Stimulated activated naive B cell treated with anti-CD40 and anti-IgM and Interleukin-4, amounts not matched to agents 10 μg/mL and 1 μg/mL and 100 μg/mL, for 72 hours (primary cell): ENCODE results near the gene GJD2.

Experiments used
- ATAC-seq, 2 donors: fragments of 150-1000 bp; cut with Tn5 transposase; replicated peaks; 2 replicates each; pipeline ENCODE4 v1.10.0; 2021; ENCODE audit warnings: moderate library complexity in 1 of 2
- DNase-seq: peaks from one replicate; pipeline ENCODE4 v3.0.0; 2021
- H3K27ac Mint-ChIP-seq: one replicate; pipeline ENCODE4 v1.8.0; 2022; ENCODE audit warnings: mild to moderate bottlenecking, mixed read lengths
- H3K27me3 Mint-ChIP-seq, 2 donors: one replicate each; pipeline ENCODE4 v1.8.0; 2022; ENCODE audit warnings: mixed read lengths in 2 of 2
- H3K36me3 Mint-ChIP-seq, 2 donors: one replicate each; pipeline ENCODE4 v1.8.0; 2022; ENCODE audit warnings: mixed read lengths in 2 of 2, mild to moderate bottlenecking in 1 of 2
- H3K4me1 Mint-ChIP-seq, 2 donors: one replicate each; pipeline ENCODE4 v1.8.0; 2022; ENCODE audit warnings: mixed read lengths in 2 of 2, mild to moderate bottlenecking in 1 of 2
- H3K4me3 Mint-ChIP-seq, 2 donors: one replicate each; pipeline ENCODE4 v1.8.0; 2022; ENCODE audit warnings: mild to moderate bottlenecking in 2 of 2, mixed read lengths in 2 of 2, moderate library complexity in 1 of 2
- H3K9me3 Mint-ChIP-seq, 2 donors: one replicate each; pipeline ENCODE4 v1.8.0; 2022; ENCODE audit warnings: mixed read lengths in 2 of 2, mild to moderate bottlenecking in 1 of 2

Gene GJD2

GRCh38 chr15:34757262-34757661 is 2.5 kb upstream of the GJD2 start:
- H3K27ac Mint-ChIP-seq, result no peak overlapping the region
- H3K27me3 Mint-ChIP-seq, result peaks cover 58 to 62% of the 10 kb centered on the region in 2 donors
- H3K9me3 Mint-ChIP-seq, result no peaks in the 10 kb centered on the region
- DNase-seq, result no peak
- no peaks in the 10 kb centered on the region for H3K36me3 Mint-ChIP-seq
- H3K4me3 Mint-ChIP-seq, result no peak overlapping the region
- no peak for ATAC-seq
- peaks cover 4 to 5% of the 10 kb centered on the region in 2 donors for H3K4me1 Mint-ChIP-seq

GRCh38 chr15:34755419-34755773 is 598 bp upstream of the GJD2 start:
- Mint-ChIP-seq H3K9me3 (no peaks in the 10 kb centered on the region), H3K27me3 (peaks cover 62 to 69% of the 10 kb centered on the region in 2 donors), H3K4me1 (peaks cover 4 to 5% of the 10 kb centered on the region in 2 donors), H3K27ac (no peak overlapping the region), H3K36me3 (no peaks in the 10 kb centered on the region), H3K4me3 (peak overlapping the region in 1 of 2 donors; percentile 19)
- ATAC-seq (no peak), DNase-seq (no peak)

- H3K4me3 Mint-ChIP-seq, result peak overlapping the region; percentile 41 to 66
- no peak for DNase-seq
- H3K36me3 Mint-ChIP-seq, result no peaks in the 10 kb centered on the region
- H3K27me3 Mint-ChIP-seq, result peaks cover 64 to 66% of the 10 kb centered on the region in 2 donors
- no peak overlapping the region for H3K27ac Mint-ChIP-seq
- peaks cover 4 to 5% of the 10 kb centered on the region in 2 donors for H3K4me1 Mint-ChIP-seq
- no peaks in the 10 kb centered on the region for H3K9me3 Mint-ChIP-seq
- ATAC-seq, result no peak
Observed at GRCh38 chr15:34754171-34754601, 612 bp downstream of the GJD2 start.

- Mint-ChIP-seq H3K27me3 (peaks cover 58 to 74% of the 10 kb centered on the region in 2 donors), H3K36me3 (no peaks in the 10 kb centered on the region)
Observed at GRCh38 chr15:34753236-34753894, 1.4 kb downstream of the GJD2 start.

GRCh38 chr15:34749691-34750090 is 5.1 kb downstream of the GJD2 start:
- Mint-ChIP-seq H3K27me3 (peaks cover 48 to 64% of the 10 kb centered on the region in 2 donors), H3K27ac (no peak overlapping the region), H3K4me1 (peaks cover 2 to 5% of the 10 kb centered on the region in 2 donors), H3K36me3 (no peaks in the 10 kb centered on the region), H3K9me3 (no peaks in the 10 kb centered on the region), H3K4me3 (no peak overlapping the region)
- ATAC-seq, result no peak
- no peak for DNase-seq

More at GRCh38 chr15:34753236-34753894, 1.4 kb downstream of the GJD2 start:
- Mint-ChIP-seq H3K27ac (no peak overlapping the region), H3K4me1 (peaks cover 4 to 5% of the 10 kb centered on the region in 2 donors), H3K9me3 (no peaks in the 10 kb centered on the region), H3K4me3 (no peak overlapping the region)
- DNase-seq, result no peak
- no peak for ATAC-seq

GRCh38 chr15:34739346-34739745 is 15.5 kb downstream of the GJD2 start:
- no peaks in the 10 kb centered on the region for H3K36me3 Mint-ChIP-seq
- DNase-seq, result no peak
- H3K9me3 Mint-ChIP-seq, result no peaks in the 10 kb centered on the region
- no peak overlapping the region for H3K27ac Mint-ChIP-seq
- peaks cover 31 to 33% of the 10 kb centered on the region in 2 donors for H3K27me3 Mint-ChIP-seq
- no peak overlapping the region for H3K4me3 Mint-ChIP-seq
- ATAC-seq, result no peak
- no peaks in the 10 kb centered on the region for H3K4me1 Mint-ChIP-seq

GRCh38 chr15:34738002-34738401 is 16.8 kb downstream of the GJD2 start:
- H3K36me3 Mint-ChIP-seq, result no peaks in the 10 kb centered on the region
- peaks cover 26 to 35% of the 10 kb centered on the region in 2 donors for H3K27me3 Mint-ChIP-seq
- no peak for DNase-seq
- no peaks in the 10 kb centered on the region for H3K4me1 Mint-ChIP-seq
- ATAC-seq, result no peak
- no peaks in the 10 kb centered on the region for H3K9me3 Mint-ChIP-seq
- no peak overlapping the region for H3K27ac Mint-ChIP-seq
- H3K4me3 Mint-ChIP-seq, result no peak overlapping the region

GRCh38 chr15:34737477-34737876 is 17.3 kb downstream of the GJD2 start:
- ATAC-seq (no peak), DNase-seq (no peak)
- H3K27ac Mint-ChIP-seq, result no peak overlapping the region
- H3K36me3 Mint-ChIP-seq, result no peaks in the 10 kb centered on the region
- H3K27me3 Mint-ChIP-seq, result peaks cover 27 to 37% of the 10 kb centered on the region in 2 donors
- H3K9me3 Mint-ChIP-seq, result no peaks in the 10 kb centered on the region
- H3K4me1 Mint-ChIP-seq, result no peaks in the 10 kb centered on the region
- no peak overlapping the region for H3K4me3 Mint-ChIP-seq

GRCh38 chr15:34734303-34734702 is 20.5 kb downstream of the GJD2 start:
- Mint-ChIP-seq H3K9me3 (no peaks in the 10 kb centered on the region), H3K4me1 (no peaks in the 10 kb centered on the region), H3K36me3 (no peaks in the 10 kb centered on the region), H3K27ac (no peak overlapping the region), H3K4me3 (no peak overlapping the region), H3K27me3 (peaks cover 21 to 25% of the 10 kb centered on the region in 2 donors)
- no peak for DNase-seq
- ATAC-seq, result no peak

- DNase-seq, result no peak
- no peaks in the 10 kb centered on the region for H3K4me1 Mint-ChIP-seq
- no peaks in the 10 kb centered on the region for H3K36me3 Mint-ChIP-seq
- peaks cover 21 to 25% of the 10 kb centered on the region in 2 donors for H3K27me3 Mint-ChIP-seq
- H3K4me3 Mint-ChIP-seq, result no peak overlapping the region
- no peak overlapping the region for H3K27ac Mint-ChIP-seq
- no peaks in the 10 kb centered on the region for H3K9me3 Mint-ChIP-seq
- no peak for ATAC-seq
Observed at GRCh38 chr15:34733621-34734020, 21.2 kb downstream of the GJD2 start.

- ATAC-seq, result no peak
- Mint-ChIP-seq H3K36me3 (no peaks in the 10 kb centered on the region), H3K27me3 (peaks cover 25% of the 10 kb centered on the region in 2 donors), H3K4me3 (no peak overlapping the region), H3K9me3 (no peaks in the 10 kb centered on the region), H3K4me1 (no peaks in the 10 kb centered on the region), H3K27ac (no peak overlapping the region)
- DNase-seq, result no peak
Observed at GRCh38 chr15:34732430-34732829, 22.4 kb downstream of the GJD2 start.

GRCh38 chr15:34730701-34731100 is 24.1 kb downstream of the GJD2 start:
- Mint-ChIP-seq H3K4me1 (no peaks in the 10 kb centered on the region), H3K4me3 (no peak overlapping the region), H3K27ac (no peak overlapping the region), H3K36me3 (no peaks in the 10 kb centered on the region), H3K9me3 (peaks cover 0 to 2% of the 10 kb centered on the region in 2 donors), H3K27me3 (peaks cover 23 to 38% of the 10 kb centered on the region in 2 donors)
- no peak for ATAC-seq
- DNase-seq, result no peak

GRCh38 chr15:34729886-34730285 is 24.9 kb downstream of the GJD2 start:
- Mint-ChIP-seq H3K4me3 (no peak overlapping the region), H3K27ac (no peak overlapping the region), H3K4me1 (no peaks in the 10 kb centered on the region), H3K27me3 (peaks cover 16 to 32% of the 10 kb centered on the region in 2 donors), H3K36me3 (no peaks in the 10 kb centered on the region), H3K9me3 (peaks cover 0 to 2% of the 10 kb centered on the region in 2 donors)
- ATAC-seq (no peak), DNase-seq (no peak)

GRCh38 chr15:34729056-34729455 is 25.7 kb downstream of the GJD2 start:
- H3K27me3 Mint-ChIP-seq, result peaks cover 17 to 33% of the 10 kb centered on the region in 2 donors
- no peak overlapping the region for H3K27ac Mint-ChIP-seq
- H3K4me3 Mint-ChIP-seq, result no peak overlapping the region
- H3K9me3 Mint-ChIP-seq, result peaks cover 0 to 2% of the 10 kb centered on the region in 2 donors
- H3K36me3 Mint-ChIP-seq, result no peaks in the 10 kb centered on the region
- DNase-seq (no peak), ATAC-seq (no peak)
- H3K4me1 Mint-ChIP-seq, result no peaks in the 10 kb centered on the region

- Mint-ChIP-seq H3K27me3 (peaks cover 30 to 43% of the 10 kb centered on the region in 2 donors), H3K36me3 (no peaks in the 10 kb centered on the region), H3K9me3 (peaks cover 0 to 2% of the 10 kb centered on the region in 2 donors), H3K4me1 (no peaks in the 10 kb centered on the region), H3K27ac (no peak overlapping the region), H3K4me3 (no peak overlapping the region)
- ATAC-seq (no peak), DNase-seq (no peak)
Observed at GRCh38 chr15:34726406-34727100, 28.2 kb downstream of the GJD2 start.
